HG02588 (cell line): ENCODE data around the gene E2F1.

Experiments used
- ATAC-seq: cut with Tn5 transposase; IDR thresholded peaks from one replicate; pipeline ENCODE4 v1.9.1; 2021; ENCODE audit warnings: mild to moderate bottlenecking, moderate library complexity; ENCODE audit not compliant: unreplicated experiment

The E2F1 gene

DNA sequence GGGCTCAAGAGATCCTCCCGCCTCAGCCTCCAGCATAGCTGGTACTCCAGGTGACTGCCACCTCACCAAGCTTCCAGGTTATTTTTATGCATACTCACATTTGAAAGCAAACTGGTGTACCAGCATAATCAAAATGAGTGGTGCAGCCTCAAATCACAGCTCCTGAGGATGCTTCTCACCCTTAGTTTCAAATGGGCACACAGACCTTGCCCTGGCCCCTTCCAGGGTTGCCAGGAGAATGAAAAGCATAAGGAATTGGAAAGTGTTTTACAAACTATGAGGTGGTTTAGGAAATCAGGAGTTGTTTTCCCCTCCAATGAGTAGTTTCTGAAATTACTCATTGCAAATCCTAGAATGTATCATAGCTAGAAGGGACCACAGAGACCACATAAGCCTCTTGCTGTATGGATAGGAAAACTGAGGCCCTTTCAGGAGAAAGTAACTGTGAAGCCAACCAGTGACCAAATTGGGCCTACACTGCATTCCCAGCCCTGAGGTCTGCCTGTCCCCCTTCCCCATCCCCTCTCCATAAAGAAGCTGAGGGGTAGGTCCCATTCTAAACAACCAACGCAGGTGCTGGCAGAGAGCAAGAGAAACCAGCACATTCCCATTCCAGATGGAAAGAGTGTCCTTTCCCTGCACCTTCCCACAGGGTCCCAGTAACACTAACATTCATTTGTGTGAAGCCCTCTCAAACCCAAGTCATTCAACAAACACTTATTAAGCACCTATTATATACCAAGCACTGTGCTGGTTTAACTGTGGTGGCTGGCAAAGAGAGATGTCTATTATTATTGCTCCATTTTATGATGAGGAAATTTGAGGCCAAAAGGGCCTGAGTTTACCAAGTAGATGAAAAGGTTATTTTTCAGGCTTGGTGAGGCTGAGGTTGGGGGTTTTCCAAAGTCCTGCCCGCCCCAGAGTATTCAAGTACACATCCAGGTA, 2.1 kb upstream of the E2F1 start:
- ATAC-seq: no peak

DNA sequence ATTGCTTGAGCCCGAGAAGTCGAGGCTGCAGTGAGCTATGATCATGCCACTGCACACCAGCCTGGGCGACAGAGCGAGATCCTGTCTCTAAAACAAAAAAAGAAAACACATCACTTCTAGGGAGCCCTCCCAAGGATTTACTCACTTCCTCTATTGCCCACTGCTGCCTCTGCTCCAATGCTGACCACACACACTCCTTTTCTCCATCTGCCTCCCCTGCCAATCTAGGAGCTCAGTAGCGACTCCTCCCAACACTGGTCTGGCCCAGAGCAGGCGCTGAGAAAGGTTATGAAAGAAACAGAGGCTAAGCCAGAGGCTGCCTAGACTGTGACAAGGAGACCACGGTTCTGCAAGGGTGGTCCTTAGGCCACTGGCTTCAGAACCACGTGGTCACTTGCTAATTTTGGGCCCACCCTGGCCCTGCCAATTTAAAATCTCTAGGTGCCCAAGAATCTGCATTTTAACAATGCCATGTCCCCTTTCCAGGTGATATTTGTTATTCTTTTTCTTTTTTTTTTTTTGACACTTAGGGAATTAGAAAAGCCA, 1.3 kb upstream of the E2F1 start:
- ATAC-seq: no peak

DNA sequence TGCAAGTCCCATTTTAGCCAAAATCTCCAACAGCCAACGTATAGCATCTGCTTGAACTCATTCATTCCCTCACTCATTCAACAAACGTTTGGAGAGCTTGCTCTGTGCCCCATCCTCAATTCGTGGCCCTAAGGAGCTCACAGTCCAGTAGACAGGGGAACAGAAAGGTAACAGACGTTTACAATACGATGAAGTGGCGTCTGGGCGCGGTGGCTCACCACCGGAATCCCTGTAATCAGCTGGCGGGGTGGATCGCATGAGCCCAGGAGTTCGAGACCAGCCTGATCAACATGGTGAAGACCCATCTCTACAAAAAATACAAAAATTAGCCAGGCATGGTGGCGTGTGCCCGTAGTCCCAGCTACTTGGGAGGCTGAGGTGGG, 790 bp upstream of the E2F1 start:
- no peak for ATAC-seq

DNA sequence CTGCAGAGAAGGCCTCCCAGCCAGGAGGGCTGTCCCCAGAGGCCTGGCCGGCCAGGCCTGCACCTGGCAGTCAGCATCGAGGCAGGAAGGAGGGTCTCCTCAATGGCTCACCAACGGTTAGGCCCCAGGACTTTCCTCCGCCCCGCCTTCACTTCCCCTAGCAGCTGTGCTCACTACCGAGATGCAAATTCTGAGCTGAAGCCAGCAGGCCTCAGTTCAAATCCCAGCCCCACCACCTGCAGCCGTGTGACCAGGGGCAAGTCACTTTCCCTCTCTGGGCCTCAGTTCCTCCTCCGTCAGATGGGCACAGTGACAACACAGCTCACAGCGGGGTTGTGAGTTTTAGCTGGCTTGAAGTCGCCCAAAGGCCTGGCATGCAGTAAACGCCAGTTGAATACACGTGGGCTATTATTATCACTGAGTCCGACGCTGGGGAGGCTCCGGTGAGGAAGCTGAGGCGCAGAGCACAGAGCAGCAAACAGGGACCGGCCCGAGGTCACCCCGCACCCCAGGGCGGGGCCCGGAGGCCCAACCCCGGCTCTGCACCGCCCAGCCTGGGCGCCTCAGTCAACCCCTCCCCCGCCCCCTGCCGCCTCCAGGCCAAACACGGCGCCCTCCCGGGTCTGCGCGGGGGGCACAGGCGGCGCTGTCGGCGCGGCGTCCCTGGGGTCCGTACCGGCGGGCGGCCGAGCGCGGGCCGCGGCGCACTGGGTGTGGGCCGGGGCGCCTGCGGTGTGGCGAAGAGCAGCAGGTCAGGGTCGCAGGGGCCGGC, 671 bp downstream of the E2F1 start:
- peak; percentile 43 for ATAC-seq

DNA sequence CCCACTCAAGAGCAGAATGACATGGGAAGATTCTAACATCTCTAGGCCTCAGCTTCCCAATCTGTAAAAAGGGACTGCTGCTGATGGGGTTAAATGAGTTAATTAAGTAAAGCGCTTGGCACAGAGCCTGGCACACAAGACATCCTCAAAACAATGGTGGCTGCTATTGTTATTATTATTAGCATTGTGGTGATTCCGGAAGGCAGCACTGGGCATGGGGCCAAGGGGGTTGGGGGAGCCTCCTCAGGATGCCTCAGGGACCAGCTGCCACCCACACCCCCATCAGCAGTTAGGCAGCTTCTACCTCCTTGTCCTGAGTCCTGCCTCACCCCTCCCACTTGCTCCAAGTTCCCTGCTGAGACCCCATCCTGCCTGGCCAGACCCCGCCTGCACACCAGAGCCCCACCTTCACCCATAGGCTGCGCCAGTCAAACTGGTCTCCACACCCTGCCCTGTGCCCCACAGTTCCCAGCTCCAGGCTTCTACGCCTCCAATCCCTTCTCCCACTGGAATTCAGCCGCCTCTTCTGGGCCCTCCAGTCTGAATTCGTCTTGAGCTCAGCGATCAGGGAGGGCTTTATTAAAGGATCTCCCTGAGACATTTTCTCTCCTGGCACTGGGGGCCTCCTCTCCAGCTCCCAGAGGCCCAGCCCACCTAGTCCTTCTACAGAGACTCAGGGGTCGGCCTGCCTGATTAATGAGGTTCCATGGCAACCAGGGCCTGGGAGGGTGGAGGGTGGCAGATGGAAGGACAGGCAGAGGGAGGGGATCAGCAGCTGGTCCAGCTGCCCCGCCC, 1.5 kb downstream of the E2F1 start:
- ATAC-seq: no peak

DNA sequence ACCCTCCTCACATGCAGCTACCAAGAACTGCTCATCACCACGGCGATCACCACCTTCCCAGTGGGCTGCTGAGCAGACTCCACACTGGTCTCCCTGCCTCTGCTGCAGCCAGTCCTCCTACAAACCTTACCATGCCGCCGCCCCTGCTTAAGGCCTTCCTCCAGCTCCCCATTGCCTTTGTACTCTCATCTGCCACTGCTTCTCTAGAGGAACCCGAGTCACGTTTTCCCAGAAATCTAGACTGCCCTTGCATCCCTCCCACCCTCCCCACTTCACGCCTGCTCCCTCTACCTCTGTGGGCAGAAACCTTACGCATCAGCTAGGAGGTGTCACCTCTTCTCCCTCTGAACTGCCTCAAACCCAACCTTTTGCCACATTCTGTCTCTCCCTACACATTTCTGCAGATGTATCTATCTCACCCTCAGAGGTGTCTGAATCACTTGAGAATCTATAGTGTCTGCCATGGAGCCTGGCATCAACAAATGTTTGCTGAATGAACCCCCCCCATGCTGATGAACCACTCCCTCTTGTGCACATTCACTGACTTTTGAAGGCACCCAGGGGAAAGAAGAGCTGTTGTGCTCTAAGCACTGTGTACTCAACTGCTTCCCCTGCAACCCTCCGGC, 4.3 kb downstream of the E2F1 start:
- ATAC-seq: no peak

DNA sequence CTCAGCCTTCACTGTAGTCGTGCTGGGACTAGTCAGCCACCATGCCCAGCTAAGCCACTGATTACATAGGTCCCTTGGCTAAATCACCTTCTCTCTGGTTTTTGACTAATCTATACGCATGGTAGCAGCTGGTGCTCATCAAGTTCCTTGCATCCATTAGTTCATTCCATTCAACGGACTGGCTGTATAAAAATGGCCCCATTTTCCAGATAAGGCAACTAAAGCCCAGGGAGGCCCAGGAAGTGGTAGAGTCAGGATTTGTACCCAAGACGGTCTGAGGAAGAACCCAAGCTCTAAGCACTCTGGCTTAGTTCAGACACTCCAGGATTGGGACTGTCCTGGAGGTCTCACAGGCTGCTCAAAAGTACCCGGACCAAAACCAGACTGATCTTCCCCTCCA, 4.9 kb downstream of the E2F1 start:
- ATAC-seq: no peak

DNA sequence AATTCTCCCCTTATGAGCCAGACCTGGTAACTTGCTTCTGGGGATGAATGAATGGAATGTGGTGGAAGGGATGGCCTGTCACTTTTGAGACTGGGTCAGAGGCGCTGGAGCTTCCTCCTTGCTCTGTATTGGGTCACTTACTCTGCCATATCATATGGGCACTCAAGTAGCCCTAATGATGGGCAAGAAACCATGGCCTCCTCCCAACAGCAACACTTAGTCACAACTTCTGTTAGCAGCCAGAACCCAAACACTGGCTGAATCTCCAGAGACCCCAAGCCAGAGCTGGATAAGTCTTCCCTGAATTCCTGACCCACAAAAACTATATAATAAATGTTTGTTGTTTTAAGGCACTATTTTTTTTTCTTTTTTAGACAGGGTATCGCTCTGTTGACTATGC, 5.5 kb downstream of the E2F1 start:
- no peak for ATAC-seq

DNA sequence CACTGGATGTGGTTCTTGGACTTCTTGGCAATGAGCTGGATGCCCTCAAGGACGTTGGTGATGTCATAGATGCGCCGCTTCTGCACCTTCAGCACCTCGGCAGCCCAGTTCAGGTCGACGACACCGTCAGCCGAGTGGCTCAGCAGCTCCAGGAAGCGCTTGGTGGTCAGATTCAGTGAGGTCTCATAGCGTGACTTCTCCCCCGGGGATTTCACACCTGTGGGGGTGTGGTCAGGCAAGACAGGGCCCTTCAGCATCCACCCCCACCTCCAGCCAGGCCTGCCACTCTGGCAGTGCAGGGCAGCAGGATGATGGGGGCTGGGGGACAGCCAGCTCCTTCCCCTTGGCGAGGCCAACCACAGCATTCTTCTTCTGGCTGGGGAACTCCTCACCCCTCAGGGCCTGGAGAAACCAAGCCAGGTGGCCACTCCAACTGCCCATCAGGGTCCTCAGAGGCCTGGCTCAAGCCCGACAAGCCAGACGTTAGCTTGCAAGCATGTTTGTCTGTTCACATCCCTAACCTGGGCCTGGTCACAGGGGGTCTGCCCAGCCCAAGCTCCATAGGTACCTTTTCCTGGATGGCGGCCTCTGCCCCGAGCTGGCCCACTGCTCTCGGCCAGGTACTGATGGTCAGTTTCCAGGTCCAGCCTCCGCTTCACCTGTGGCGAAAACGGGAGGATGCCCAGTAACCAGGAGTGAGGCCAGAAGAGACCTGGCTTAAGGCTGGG, 6.3 kb downstream of the E2F1 start:
- peak; percentile 61 for ATAC-seq

DNA sequence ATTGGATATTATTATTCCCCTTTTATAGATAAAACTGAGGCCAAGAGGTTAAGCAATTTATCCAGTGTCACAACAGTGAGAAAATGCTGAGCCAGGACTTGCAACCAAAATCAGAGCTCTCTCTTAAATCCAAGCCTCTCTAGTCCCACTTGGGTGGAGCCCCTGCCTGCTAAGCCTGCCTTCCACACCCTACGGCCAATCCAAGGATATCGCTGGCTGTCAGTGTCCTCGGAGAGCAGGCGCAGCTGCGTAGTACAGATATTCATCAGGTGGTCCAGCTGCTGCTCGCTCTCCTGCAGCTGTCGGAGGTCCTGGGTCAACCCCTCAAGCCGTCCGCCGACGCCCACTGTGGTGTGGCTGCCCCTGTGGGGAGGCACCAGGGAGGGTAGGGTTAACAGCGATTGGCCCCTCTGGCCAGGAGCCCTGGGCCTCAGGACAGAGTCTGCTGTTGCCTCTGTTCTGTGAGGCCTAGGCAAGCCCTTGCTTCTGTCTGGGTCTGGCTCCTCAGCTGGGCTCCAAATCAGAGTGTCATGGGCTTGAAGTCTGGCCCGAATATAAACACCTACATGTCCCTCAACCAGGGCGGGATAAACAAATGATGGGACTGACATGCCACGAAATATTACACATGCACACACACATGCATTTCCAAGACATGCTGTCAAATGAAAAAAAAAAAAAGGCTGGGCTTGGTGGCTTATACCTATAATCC, 8.0 kb downstream of the E2F1 start:
- ATAC-seq: no peak

DNA sequence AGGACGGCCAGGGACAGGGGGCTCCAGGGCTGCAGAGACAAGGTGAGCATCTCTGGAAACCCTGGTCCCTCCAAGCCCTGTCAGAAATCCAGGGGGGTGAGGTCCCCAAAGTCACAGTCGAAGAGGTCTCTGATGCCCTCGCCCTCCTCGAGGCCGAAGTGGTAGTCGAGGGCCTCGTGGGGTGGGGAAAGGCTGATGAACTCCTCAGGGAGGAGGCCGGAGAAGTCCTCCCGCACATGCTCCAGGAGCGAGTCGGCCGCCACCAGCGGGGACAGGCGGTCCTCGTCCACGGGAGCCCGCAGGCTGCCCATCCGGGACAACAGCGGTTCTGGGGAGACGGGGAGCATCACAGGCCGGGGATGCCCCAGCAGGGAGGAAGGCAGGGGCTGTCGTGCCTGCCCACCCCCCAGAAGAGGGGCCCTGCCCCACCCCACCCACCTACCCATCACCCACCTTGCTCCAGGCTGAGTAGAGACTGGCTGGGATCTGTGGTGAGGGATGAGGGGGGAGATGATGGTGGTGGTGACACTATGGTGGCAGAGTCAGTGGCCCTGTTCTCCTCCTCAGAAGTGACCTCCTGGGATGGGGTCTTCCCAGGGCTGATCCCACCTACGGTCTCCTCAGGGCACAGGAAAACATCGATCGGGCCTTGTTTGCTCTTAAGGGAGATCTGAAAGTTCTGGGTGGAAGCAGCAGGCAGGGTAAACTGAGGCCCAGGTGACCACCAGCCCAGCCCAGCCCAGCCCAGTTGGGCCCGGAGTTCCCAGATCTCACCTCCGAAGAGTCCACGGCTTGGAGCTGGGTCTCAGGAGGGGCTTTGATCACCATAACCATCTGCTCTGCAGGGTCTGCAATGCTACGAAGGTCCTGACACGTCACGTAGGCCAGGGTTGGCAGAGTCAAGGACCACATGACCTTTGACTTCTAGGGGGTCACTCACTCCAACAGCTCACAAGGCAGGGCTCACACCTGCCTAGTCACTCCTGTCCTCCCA, 9.2 kb downstream of the E2F1 start:
- no peak for ATAC-seq

DNA sequence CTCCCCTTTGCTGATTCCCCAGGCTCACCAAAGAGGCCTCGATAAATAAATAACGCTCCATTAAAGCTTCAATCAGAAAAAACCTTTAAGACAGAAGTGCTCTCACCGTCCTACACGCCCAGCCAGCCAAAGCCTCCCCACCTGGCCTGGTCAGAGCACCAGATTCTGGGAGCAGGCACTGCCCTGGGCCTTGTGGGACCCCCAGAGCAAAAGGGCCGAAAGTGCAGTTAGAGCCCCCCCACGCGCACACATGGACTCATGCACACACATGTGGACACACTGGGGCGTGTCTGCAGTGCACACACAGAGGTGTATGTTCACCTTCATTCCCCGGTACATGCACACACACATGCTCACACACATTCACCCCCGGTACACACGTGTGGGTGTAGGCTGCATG, 10.1 kb downstream of the E2F1 start:
- ATAC-seq: no peak

DNA sequence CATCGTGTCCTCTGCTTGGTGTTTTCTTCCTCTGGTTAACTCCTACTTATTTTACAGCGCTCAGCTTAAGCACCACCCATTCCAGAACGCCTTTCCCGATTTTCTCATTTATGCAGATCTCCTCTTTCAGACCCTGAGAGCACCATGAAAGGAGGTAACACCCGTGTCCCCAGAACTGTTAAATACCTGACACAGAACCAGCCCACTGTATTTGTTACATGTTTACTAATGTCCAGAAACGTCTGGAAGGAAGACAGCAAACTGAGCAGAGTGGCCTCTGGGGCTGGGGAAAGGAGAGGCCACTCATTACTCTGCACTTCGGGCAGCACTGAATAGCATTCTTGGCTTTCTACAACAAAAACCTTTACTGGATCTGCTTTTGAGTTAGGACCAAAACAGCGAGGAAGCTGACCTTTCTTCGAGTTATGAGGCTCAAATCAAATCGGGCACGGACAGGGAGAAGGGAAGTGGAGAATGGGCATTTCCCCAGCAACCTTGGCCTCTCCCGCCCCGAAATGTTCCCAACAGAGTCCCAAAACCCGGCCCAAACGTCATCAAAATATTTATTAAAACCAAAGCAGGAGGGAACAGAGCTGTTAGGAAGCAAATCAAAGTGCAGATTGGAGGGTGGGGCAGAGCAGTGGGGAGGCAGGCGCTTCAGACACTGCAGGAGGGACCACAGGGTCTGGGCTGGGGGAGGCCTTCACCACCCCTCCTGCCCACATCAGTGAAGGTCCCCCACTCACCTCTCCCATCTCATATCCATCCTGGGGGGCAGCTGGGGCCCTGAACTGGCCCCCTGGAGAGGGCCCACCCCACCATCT, 10.8 kb downstream of the E2F1 start:
- no peak for ATAC-seq

DNA sequence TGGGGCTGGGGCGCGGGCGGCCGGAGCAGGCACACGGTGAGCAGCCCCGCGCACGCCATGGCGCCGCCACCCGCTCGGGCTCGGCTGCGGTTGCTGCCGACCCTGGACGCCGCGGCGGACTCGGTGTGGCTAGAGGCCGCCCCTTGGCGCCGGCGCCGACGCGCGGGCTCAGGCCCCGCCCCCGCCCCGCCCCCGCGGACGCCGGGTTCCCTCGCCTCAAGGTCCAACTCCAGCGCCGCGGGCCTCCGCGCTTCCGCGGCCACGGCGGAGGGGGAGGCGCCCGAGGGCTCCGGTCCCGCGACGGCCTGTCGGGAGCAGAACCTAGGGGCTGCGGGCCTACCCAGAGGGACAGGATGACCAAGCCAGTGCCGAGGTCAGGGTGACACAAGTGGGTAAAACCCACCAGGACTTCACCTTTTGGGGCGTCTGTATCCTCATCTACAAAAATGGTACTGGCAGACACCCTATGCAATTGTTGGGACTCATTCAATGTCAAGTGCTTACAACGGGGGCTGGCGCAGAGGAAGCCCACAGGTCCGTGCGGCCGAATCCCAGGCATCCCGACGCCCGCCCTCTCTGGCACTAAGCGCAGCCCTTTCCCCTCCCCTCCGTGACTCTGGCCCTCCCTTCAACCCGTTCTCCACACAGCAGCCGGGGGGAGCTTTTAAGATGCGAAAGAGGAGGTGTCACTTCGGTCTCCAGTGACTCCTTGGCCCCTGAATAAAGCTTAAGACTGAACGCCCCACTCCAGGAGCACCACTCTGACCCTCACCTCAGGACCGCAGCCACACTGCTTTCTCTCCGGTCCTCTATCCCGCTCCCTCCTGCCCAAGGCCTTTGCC, 11.7 kb downstream of the E2F1 start, which contains the start of gene NECAB3:
Gene NECAB3, minus strand, starts transcription at position 135 of the 842 bp plus-strand sequence. Its CDS starts 76 bp downstream, at position 59.
- ATAC-seq: peak; percentile 72

DNA sequence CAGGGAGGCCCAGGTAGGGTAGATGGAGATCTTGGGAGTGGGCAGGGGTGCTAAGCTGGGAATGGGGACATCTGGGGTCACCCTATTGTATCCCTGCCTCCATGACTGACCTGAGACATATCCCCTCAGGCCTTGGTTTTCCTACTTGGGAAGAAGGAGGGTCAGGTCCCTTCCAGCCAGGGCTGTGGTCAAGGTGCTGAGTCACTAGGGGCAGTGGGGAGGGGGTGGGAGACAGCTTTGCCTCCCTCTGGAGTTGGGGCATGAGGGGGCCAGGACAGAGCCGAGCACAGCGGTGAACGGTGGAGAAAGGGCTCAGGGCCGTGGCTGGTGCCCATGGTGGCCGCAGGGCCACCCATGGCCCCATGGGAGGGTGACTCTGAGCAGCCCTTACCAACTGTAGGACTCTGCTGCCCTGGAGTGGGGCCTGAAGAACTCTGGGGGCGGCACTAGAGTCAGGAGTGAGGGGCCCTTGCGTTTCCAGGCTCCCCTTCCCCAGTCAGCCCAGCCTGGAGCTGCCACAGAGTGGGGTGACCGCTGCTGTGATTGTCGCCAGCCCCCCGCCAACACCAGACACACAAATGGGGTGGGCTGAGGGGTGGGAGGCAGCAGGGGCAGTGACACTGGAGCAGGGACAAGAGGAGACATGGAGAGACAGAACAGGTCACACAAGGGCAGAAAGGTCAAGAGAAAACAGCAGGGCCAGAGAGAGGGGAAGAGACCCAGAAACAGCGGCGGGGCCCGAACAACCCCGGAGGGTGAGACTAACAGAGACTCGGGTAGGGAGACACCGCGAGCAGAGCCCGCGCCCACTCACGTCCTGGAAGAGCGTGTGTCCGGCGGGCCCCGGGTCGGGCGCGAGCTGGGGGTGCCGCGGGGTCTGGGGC, 12.5 kb downstream of the E2F1 start:
- ATAC-seq: no peak
